NCI-H460 (cell line): Measurements from ENCODE around the gene ZNF740. TPM values are rescaled to one million over a fixed set of nuclear protein-coding genes. Genes with fewer than 3 reads are reported as not detected.
"Not testable (repeated sequence)": the region's sequence is repeated elsewhere in the genome, so short reads cannot be mapped to it uniquely, and the experiment has no call there.

Source experiments
- DNase-seq: peaks from one replicate; pipeline ENCODE4 v3.0.0-alpha.2; 2016; ENCODE audit warnings: low read depth; ENCODE audit errors: extremely low read depth
- polyA plus RNA-seq: library from polyadenylated mRNA; depleted of rRNA; stranded (reverse); fragments of >200 nt; gene quantifications from 2 replicates; pipeline ENCODE4 v1.2.3, GENCODE V29; 2014; cell fraction: nucleus; rRNA removed
- total RNA-seq: library from RNA; depleted of rRNA; stranded (reverse); fragments of >200 nt; shearing (Covaris generic); gene quantifications from 2 replicates; pipeline ENCODE4 v1.2.3, GENCODE V29; 2014; rRNA removed

Gene ZNF740
- total RNA-seq, result 12.3 and 14.9 TPM in 2 replicates
- polyA plus RNA-seq, result 14.2 and 15.1 TPM in 2 replicates

GRCh38 chr12:53180220-53180930 is at the start of gene ZNF740, which contains the start of gene CSAD:
Gene ZNF740 (plus strand): TSS chr12:53180722. CDS start chr12:53181984, 1,262 bp downstream.
Gene CSAD (minus strand): TSS chr12:53180925. CDS start chr12:53173470, 7,455 bp downstream.
- DNase-seq, result peak; percentile 97

GRCh38 chr12:53131844-53132243 is 48.7 kb upstream of the ZNF740 start:
- no peak for DNase-seq

- DNase-seq, result no peak
These were observed 46.8 kb upstream of the ZNF740 start for GRCh38 chr12:53133722-53134121.

DNA sequence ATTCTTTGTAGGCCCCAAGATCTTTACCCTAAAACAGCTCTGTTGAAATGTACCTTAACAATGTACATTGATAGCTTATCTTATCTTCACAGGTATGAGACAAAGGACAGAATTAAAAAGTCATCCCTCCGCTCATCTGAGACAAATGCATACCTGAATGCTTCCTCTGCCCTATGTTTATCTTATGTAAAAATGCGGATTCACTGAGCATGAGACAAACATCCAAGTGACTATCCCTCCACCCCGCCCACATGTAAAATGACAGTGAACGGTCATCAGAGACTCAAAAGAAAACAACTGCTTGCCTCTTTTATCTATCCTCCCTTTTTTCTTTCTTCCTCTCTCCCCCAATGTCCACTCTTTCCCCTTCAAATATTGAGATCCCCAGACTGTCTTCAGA is 37.2 kb upstream of the ZNF740 start:
- DNase-seq, result no peak

DNA sequence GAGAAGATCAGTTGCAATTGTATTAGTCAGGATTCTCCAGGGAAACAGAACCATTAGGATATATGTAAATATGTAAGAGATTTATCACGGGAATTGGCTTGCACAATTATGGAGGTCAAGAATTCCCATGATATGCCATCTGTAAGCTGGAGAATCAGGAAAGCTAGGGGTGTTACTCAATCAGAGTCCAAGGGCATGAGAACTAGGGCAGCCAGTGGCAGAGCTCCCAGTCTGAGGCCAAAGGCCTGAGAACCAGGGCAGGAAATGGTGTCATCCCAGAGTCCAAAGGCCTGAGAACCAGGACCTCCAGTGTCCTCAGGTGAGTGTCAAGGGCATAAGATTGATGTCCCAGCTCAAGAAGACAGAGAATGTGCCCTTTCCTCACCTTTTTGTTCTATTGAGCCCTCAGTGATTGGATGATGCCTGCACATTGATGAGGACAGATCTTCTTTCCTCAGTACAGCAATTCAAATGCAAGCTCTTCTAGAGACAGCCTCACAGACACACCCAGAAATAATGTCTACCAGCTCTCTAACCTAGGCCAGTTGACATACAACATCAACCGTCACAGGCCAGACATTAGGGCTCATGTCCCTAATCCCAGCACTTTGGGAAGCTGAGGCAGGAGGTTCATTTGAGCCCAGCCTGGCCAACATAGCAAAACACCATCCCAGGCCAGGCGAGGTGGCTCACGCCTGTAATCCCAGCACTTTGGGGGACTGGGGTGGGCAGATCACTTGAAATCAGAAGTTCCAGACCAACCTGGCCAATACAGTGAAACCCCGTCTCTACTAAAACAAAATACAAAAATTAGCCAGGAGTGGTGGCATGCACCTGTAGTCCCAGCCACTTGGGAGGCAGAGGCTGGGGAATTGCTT is 34.9 kb upstream of the ZNF740 start:
- no peak for DNase-seq

DNA sequence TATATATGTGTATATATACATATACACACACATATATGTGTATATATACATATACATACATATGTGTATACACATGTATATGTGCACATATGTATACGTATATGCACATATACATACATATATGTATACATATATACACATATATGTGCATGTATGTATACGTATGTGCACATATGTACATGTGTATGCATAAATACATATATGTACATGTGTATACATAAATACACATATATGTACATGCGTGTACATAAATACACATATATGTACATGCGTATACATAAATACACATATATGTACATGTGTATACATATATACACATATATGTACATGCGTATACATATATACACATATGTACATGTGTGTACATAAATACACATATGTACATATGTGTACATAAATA is 33.3 kb upstream of the ZNF740 start:
- no peak for DNase-seq

GRCh38 chr12:53147653-53148052 is 32.9 kb upstream of the ZNF740 start:
- no peak for DNase-seq

DNA sequence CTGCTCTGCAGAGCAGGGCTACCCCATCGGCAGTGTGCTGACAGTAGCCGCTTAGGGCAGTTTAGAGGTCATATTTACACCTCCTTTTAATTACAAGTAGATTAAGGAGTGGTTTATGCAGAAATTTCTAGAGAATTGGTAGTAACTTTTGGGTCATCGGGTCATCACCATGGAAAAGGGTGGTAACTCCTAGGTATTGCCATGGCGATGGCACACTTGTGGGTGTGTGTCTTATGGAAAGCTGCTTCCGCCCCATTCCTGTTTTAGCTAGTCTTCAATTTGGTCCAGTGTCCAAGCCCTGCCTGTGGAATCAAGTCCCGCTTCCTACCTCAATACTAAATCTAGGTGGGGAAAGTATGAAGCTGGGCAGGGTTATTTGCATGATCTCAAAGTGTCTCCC is 29.5 kb upstream of the ZNF740 start:
- DNase-seq, result no peak

DNA sequence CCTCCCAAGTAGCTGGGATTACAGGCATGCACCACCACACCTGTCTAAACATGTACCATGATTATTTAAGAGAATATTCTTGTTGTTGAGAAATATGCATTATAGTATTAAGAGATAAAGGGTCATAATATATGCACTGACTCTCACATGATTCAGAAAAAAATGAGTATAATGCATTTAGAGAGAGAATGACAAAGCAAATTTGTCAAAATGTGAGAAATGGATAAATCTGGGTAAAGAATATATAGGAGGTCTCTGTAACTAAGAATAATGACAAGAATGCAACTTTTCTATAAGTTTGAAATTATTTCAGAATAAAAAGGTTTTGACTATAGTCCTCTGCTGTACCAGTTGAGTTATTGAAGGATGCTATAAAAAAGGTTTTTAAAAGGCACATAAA is 28.1 kb upstream of the ZNF740 start:
- DNase-seq, result no peak

GRCh38 chr12:53159195-53159839 is 21.2 kb upstream of the ZNF740 start:
- peak; percentile 84 for DNase-seq

GRCh38 chr12:53160000-53160399 is 20.5 kb upstream of the ZNF740 start:
- no peak for DNase-seq

DNA sequence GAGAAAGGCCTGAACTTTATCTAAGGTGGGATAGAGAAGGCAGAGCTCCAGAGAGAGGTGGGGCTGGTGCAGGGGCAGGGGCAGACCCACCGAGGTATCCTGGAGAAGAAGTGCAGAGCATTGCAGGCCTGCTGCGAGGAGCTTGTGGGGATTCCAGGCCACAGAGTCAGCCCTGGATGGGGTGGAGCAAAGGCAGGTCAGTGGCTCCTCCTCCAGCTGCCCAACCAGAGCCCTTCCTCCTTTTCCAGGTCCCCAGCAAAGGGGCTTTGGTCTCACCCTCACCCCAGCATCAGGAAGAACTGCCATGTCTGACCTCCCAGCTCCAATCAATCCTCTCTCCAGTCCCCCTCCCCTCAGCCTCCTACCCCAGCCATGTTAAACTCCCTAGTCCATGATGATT is 19.8 kb upstream of the ZNF740 start:
- no peak for DNase-seq

DNA sequence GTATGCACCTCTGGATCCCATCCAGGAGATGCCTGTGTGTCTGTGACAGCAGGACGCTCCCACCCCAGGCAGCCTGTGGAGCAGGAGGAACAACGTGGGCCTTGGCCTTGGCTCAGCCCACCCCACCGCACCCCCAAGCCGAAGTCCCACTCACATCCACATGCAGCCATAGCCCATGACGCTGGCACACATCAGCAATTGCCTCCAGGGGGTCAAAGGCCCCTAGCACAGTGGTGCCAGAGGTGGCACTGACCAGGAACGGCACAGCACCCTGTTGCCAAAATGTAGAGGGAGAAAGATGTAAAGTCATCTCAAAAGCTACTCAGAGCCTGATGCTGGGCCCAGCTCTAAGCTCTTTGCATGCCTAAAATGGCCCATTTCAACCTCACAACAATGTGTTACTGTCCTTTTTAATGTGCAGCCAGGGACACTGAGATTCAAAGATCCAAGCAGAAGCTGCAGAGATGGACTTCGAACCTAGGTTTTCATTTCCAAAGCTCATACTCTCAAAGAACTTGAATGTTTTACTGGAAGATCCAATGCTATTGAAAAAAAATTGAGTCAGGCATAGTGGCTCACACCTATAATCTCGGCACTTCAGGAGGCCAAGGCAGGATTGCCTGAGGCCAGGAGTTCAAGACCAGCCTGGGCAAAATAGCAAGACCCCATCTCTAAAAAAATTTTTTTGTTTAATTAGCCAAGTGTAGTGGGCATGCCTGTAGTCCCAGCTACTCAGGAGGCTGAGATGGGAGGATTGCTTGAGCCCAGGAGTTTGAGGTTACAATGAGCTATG is 19.2 kb upstream of the ZNF740 start:
- DNase-seq, result no peak

GRCh38 chr12:53163008-53163407 is 17.5 kb upstream of the ZNF740 start:
- DNase-seq, result not testable (repeated sequence)

- DNase-seq, result no peak
These were observed 13.7 kb upstream of the ZNF740 start for GRCh38 chr12:53166837-53167236.

DNA sequence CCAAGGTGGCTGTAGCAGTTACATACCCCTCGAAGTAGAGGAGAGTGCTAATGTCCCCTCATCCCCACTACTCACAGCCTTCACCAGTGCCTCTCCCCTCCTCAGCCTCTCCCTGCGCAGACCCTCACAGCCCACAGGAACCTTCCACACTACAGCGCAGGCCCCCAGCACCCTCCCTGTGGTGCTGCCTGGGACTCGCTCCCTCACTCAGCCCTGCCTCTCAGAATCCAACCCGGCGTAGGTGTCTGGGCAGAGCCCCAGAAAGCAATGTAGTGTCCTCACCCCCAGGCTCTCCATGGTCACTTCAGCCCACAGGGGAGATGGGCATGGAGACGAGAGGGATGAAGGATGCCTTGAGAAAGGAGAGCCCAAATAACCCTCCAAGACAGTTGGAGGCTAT is 10.9 kb upstream of the ZNF740 start:
- DNase-seq, result no peak

GRCh38 chr12:53170215-53170614 is 10.3 kb upstream of the ZNF740 start:
- DNase-seq, result no peak

- no peak for DNase-seq
These were observed 9.4 kb upstream of the ZNF740 start for GRCh38 chr12:53170876-53171724.

GRCh38 chr12:53171725-53172329 is 8.7 kb upstream of the ZNF740 start:
- no peak for DNase-seq
